NCI-H2196 treated with DMSO at 0.1 percent for 48 hours (cell line): ENCODE measurements around the gene NDEL1.
A peak's percentile ranks its signal among the peaks of the same experiment; 100 is the strongest.

Experiments used
- DNase-seq: peaks from one replicate; lab custom pipeline; 2025; ENCODE audit not compliant: unreplicated experiment; lab: John Stamatoyannopoulos, UW

Gene NDEL1

GRCh38 chr17:8455665-8456209 is 20.1 kb downstream of the NDEL1 start:
- DNase-seq = no peak

- DNase-seq = no peak
These were observed 22.4 kb downstream of the NDEL1 start for GRCh38 chr17:8458128-8458527.

GRCh38 chr17:8459107-8459506 is 23.4 kb downstream of the NDEL1 start:
- no peak for DNase-seq

- no peak for DNase-seq
These were observed 24.1 kb downstream of the NDEL1 start for GRCh38 chr17:8459831-8460230.

GRCh38 chr17:8462564-8462963 is 26.9 kb downstream of the NDEL1 start:
- DNase-seq = no peak

GRCh38 chr17:8463099-8463498 is 27.4 kb downstream of the NDEL1 start:
- DNase-seq = no peak

- no peak for DNase-seq
These were observed 29.3 kb downstream of the NDEL1 start for GRCh38 chr17:8464941-8465340.

- no peak for DNase-seq
These were observed 29.7 kb downstream of the NDEL1 start for GRCh38 chr17:8465356-8465755.

- DNase-seq = no peak
These were observed 30.1 kb downstream of the NDEL1 start for GRCh38 chr17:8465759-8466158.

- DNase-seq = no peak
These were observed 30.8 kb downstream of the NDEL1 start for GRCh38 chr17:8466456-8466855.

GRCh38 chr17:8466873-8467272 is 31.2 kb downstream of the NDEL1 start:
- DNase-seq = no peak

- DNase-seq = no peak
These were observed 31.8 kb downstream of the NDEL1 start for GRCh38 chr17:8467527-8467926.

- no peak for DNase-seq
These were observed 32.4 kb downstream of the NDEL1 start for GRCh38 chr17:8468127-8468526.

GRCh38 chr17:8468980-8469379 is 33.3 kb downstream of the NDEL1 start:
- no peak for DNase-seq

GRCh38 chr17:8469964-8470363 is 34.3 kb downstream of the NDEL1 start:
- DNase-seq = peak; percentile 21

- DNase-seq = peak; percentile 0
These were observed 34.9 kb downstream of the NDEL1 start for GRCh38 chr17:8470447-8471047.

- DNase-seq = no peak
These were observed 37.0 kb downstream of the NDEL1 start for GRCh38 chr17:8472663-8473062.

GRCh38 chr17:8473451-8474192 is 37.9 kb downstream of the NDEL1 start:
- DNase-seq = no peak

GRCh38 chr17:8474826-8475225 is 39.1 kb downstream of the NDEL1 start:
- DNase-seq = no peak

- no peak for DNase-seq
These were observed 39.5 kb downstream of the NDEL1 start for GRCh38 chr17:8475227-8475626.

GRCh38 chr17:8475781-8476180 is 40.1 kb downstream of the NDEL1 start:
- no peak for DNase-seq

GRCh38 chr17:8476741-8477140 is 41.1 kb downstream of the NDEL1 start:
- DNase-seq = no peak

GRCh38 chr17:8477171-8477570 is 41.5 kb downstream of the NDEL1 start:
- DNase-seq = no peak
